Right kidney (tissue), 9 donors: ENCODE measurements around the gene GPRIN1.

Source experiments
- DNase-seq: peaks from one replicate; pipeline ENCODE4 v3.0.0-alpha.2; 2016
- long read RNA-seq, 8 donors: transcript quantifications; one replicate each; lab custom pipeline, GENCODE V29; 2026

Gene GPRIN1
- long read RNA-seq, donor 1, full-length matches to known transcripts, result 2 of 2 reads
- long read RNA-seq, donor 1, partial matches to known transcripts, result 0 of 2 reads
- long read RNA-seq, donor 1, other reads (novel, unspliced or antisense), result 0 of 2 reads
- long read RNA-seq, donor 2, result 0 reads
- long read RNA-seq, donor 3, result 0 reads
- long read RNA-seq, donor 4, result 0 reads
- long read RNA-seq, donor 5, full-length matches to known transcripts, result 1 of 1 reads
- long read RNA-seq, donor 5, partial matches to known transcripts, result 0 of 1 reads
- long read RNA-seq, donor 5, other reads (novel, unspliced or antisense), result 0 of 1 reads
- long read RNA-seq, donor 6, result 0 reads
- long read RNA-seq, donor 7, result 0 reads
- long read RNA-seq, donor 8, partial matches to known transcripts, result 7 of 7 reads
- long read RNA-seq, donor 8, other reads (novel, unspliced or antisense), result 0 of 7 reads

DNA sequence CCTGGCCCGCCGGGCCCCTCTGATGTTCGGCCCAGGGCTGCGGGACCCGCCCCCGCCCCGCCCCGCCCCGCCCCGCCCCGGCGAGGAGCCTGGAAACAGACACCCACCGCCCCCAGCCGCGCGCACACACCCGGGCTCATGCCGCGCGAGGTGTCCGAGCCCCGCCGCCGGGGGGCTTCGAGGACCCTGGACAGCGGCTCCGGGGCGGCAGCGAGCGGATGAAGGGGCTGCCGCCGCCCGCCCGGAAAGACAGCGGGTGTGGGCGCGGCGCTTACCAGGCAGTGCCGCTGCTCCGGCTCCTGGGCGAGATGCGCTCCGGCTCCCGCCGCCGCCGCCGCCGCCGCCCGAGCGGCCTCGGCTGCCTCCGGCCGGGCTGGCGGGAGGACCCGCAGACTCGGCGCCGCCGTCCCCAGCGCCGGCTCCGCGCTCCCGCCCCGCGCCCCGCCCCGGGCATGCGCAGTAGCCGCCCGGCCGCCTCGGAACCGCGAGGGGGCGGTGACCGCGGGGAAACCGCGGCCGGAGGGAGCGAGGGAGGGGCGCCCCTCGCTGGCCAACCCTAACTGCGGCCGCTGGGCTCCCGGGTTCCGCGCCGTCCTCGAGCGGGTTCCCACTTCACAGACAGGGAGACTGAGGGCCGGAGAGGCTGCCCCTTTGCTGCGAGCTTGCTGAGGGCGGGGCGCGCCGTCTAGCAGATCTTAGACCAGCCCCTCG, at the start of gene GPRIN1:
TSS of gene GPRIN1 (minus strand) at position 433 of the 711 bp plus-strand sequence. CDS start 10,322 bp downstream, outside the sequence.
- DNase-seq, result peak; percentile 51

DNA sequence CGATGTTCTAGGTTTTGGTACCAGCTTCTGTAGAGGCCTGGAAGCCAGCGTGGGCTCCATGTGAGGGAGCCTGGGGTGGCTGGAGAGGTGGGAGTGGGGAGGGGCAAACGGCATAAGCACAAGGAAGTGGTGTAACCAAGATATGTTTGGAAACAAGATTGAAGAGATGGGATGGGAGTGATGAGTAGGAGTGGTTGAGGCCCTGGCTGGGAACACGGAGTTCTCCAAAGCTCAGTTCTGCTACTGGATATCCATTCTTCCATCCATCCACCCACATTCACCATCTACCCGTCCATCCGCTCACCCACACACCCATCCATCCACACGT, 49.5 kb upstream of the GPRIN1 start:
- DNase-seq, result no peak

DNA sequence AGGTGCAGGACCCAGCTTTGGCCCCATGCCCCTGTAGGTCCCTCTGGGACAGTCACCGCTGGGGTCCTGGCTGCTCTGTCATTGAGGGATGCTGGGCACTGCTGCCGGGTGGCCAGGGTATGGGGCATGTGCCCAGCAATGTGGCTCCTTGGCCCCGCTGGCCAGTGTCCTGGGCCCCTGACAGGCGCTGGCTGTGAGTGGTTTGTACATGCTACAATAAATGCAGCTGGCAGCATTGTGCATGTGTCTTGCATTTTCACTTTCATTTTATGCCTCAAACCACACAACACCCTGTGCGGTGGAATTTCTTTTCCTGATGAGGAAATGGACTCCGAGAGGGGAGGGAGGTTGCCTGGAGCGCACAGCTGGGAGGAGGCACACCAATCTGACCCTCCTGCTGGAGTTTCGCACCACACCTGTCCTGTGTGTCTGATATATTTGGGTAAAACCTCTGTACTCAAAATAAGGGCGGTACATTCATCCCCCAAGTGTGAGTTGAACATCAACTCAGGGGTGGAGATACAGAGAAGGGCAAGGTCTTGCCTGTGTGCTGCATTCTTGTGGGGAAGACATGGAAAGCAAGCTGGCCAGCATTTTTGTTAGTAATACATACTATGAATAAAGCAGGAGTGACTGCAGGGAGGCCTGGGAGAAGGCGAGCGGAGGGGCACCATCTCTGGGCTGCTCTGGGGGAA, 49.0 kb upstream of the GPRIN1 start:
- DNase-seq, result no peak

DNA sequence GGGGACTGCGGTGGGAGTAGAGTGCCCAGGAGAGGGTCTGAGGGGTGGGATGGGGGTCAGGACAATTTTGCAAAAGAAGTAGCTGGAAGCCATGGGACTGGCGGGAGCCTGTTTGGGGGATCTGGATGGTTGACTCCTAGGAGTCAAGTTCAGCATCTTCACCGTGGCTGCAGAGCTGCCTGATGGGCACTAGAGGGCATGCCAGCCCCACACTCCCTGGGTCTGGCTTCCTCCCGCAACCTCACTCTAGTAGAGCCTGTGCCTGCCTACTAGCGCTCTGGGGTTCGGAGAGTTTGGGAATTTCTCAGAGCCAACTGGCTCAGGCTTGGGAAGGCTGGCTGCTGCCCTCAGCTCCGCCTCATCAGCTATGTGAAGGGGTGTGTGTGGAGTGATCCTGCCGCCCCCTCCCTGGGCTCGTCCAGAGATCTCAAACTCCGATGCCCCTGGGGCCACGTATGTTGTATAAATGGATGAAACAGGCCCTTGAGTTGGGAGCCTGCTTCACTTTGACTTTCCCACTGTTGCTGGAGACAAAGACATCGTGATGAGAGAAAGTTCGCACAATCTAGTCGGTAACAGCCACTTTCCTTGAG, 48.1 kb upstream of the GPRIN1 start:
- peak; percentile 36 for DNase-seq

DNA sequence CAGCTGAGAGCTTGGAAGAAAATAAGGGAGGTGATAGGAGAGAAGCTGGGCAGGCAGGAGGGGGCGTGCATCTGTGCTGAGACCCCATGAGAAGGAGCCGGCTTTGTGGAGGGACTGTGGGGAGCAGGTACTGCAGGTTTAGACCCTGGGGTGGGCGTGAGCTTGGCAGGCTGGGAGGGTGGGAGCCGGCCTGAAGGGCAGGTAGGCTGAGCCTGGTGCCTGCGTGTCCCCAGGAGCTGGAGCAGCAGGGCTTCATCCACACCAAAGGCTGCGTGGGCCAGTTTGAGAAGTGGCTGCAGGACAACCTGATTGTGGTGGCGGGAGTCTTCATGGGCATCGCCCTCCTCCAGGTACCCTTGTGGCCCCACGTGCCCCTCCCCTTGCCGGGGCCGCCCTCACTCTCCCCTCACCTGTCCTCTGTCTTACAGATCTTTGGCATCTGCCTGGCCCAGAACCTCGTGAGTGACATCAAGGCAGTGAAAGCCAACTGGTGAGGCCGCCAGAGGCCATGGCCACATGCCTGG, 46.6 kb upstream of the GPRIN1 start:
- DNase-seq, result no peak

DNA sequence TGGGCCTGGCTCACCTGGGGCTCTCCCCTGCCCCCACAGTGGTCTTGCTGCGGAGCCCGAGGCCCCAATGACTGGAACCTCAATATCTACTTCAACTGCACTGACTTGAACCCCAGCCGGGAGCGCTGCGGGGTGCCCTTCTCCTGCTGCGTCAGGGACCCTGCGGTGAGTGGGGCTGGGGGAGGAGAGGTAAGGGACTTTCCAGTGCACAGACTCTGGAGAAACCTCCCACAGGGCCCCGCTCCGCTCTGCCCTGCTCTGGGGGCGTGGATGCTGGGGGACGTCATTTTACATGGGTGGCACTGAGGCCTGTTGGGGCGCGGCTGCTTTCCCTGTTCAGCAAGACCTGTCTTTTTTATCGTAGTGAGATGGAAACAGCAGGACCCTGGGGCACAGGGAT, 44.9 kb upstream of the GPRIN1 start:
- no peak for DNase-seq

DNA sequence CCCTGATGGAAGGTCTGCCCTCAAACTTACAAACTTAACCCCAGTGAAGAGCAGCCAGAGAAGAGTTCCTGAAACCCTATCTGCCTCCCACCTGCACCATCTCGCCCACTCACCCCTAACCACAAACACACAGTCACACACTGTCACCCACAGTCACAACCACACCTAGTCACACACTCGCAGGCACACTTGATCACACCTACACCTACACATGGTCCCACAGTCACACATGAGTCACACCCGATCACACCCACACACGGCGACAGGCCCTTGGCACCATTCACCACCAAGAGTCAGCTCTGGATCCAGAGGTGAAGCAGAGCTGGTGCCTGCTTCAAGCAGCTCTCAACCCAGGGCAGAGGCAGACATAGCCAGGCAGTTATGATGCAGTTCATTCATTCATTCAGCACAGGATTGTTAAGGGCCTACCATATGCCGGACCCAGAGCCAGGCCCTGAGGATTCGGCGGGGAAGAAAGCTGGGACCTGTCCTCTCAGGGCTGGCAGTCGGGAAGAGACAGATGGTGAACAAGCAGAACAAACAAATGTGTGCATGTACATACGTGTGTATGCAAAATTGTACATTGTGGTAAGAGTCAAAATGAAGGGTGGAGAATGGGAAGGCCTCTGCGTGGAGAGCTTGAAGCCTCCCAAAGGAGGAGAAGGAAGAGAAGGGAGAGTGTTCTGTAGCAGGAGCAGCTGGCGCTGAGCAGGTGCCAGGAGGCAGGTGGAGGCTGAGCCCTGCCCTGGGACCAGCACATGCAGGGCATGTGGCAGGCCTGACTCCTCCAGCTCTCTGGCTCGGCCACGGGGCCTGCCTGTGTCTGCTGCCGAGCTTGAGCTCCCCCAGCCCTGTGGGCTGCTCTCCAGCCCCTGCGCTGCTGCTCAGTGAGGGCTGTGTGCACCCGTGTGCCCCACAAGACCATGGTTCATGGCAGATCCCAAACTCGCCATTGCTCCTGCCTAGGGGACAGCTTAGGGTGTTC, 43.7 kb upstream of the GPRIN1 start:
- DNase-seq, result no peak

DNA sequence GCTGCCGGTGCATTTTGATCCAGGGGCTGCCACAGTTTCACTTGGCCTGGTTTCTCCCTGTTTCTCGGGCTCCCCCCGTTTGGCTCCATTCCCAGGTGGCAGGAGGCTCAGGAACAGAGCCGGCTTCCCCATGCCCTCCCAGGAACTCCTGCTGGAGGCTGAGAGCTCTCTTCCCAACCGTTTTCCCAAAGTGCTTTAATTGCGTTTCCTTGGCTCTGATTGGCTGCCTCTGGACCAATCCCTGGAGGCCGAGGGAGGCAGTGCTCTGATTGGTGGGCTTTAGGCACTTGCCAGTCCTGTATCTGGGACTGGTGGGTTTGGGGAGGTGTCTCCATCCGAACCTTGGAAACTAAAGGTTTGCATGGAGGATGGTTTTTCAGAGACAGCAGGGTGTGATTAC, 42.2 kb upstream of the GPRIN1 start:
- DNase-seq, result no peak

DNA sequence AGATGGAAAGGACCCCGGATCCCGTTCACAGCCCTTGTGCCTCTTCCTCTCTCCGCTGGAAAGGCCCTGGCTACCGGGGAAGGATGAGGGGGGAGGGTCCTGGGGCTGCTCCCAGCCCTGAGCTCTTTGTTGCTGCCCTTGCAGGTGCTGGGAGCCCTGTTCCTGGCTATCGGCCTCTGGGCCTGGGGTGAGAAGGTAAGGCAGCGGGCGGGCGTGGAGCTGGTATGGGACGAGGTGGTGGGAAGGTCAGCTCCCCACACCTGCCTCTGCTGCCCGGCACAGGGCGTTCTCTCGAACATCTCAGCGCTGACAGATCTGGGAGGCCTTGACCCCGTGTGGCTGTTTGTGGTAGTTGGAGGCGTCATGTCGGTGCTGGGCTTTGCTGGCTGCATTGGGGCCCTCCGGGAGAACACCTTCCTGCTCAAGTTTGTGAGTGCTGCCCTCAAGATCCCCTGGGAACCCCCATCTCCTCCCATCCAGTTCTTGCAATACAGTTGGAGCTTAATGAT, 41.6 kb upstream of the GPRIN1 start:
- DNase-seq, result no peak

DNA sequence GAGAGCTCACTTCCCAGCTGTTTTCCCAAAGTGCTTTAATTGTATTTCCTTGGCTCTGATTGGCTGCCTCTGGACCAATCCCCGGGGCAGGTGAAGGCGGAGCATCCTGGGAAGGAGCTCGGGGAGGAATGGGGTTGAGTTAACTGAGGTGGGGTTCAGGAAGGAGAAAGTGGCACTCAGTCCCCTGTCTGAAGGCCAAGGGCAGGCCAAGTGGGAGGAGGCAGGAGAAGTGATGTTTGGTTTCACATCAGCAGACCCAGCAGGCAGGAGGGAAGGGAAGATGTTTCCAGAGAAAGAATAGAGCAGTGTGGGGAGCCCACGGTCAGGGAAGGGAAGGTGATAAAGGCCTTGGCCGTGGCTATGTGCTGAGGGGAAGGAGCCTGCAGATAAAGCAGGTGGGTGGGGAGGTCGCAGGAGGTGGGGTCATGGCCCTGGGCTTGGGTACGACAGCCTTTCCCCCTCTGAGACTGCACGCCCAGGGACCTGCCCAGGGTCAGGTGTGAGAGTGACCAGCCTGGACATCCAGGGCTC, 40.5 kb upstream of the GPRIN1 start:
- no peak for DNase-seq

DNA sequence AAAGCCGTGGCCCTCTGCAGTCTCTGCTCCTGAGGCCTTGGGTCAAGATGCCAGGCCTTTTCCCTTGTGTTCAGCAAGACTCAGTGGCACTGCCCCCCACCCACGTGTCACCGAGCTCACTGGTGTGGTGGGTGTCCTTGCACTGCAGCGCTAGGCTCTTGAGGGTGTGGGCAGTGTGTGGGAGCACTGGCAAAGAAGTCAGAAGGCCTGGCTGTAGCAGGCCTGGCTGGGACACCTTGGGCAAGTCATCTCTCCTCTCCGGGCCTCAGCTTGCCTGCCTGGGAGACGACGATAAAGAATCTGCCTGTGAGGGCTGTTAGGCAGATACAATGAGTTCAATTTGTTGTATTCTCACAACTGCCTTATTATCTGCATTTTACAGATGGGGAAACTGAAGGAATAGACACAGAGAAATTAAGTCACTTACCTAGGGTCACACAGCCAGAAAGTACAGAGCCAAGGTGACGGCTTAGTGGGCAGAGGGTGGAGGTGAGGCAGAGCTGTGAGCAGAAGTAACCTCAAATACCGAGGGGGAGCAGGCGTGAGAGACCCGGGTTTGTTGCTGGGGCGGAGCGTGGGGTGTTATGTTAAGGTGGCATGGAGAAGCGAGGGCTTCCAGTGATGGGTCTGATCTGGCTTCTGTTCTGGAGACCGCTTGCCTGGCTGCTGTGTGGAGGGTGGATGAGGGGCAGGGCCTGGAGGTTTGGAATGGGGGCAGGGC, 38.7 kb upstream of the GPRIN1 start:
- no peak for DNase-seq

DNA sequence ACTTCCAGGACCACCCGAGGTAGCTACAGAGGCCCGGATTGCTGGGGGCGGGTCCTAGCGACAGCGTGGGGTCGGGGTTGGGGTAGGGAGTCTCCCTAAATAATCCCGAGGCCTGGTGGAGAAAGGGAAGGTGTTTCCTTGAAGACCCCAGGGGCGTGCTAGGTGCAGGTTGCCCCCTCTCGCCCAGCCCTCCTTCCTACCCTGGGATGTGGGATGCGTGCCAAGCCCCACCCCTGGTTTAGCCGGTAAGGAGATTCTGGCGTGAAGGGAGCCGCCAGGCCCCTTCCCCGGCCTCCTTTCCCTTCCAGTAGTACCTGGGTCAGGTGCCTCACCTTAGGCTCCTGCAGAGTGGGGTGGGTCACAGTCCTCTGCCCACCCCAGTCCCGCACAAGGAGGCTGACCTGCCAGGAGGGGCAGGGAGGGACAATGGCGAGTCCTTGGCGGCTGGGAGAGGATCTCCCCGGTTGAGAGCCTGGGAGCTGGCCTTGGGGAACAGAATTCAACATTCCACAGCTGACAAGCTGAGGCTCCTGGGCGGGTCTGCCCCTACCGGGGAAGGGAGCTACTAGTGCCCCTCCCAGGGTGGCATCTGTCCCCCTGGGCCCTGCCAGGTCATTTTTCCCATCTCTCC, 38.0 kb upstream of the GPRIN1 start:
- peak; percentile 62 for DNase-seq

DNA sequence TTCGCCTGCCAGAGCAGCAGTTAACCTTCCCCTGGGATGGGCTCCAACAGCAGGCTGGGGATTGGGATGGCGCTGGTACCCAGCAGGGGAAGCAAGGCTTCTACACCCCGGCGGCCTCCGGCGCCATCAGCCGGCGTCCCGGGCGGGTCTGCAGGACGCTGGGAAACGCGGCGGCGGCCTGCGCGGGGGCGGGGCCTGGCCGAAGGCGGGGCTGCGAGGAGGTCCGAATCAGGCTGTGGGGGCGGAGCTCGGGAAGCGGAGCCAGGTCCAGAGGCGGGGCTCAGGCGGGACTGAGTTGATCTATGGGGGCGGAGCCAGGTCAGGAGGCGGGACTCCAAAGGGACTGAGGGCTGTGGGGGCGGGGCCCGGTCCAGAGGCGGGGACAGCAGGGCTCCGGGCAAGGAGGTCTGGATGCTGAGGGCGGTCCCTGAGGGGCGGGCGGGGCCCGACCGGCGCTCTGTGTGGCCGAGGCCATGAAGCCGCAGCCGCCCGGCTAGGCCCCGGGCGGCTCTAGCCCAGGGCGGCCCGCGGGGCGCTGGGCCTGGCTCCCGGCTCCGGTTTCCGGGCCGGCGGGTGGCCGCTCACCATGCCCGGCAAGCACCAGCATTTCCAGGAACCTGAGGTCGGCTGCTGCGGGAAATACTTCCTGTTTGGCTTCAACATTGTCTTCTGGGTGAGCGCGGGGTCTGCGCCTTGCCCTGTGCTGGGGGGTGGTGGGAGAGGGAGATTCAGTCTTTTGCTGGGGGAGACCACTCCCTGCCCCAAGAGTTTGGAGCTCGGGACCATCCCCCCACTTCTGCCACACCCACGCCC, 37.3 kb upstream of the GPRIN1 start, which contains the start of gene TSPAN17:
TSS of gene TSPAN17 (plus strand) at position 455 of the 813 bp plus-strand sequence. CDS start at position 587, 132 bp downstream.
- peak; percentile 95 for DNase-seq

DNA sequence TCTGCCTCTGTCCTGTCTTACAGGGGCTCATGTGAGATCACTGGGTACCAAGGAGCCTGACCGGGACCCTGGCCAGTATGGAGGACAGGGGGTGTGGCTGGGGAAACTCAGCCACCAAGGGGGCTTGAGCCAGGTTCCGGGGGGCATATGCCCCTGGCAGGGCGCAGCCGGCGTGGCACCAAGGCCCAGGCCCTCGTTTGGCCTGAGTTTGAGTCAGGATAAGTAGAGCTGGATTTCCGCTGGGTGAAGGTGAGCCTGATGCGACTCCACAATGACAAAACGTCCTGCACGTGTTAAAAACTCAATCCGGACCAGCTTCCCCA, 36.7 kb upstream of the GPRIN1 start:
- no peak for DNase-seq

DNA sequence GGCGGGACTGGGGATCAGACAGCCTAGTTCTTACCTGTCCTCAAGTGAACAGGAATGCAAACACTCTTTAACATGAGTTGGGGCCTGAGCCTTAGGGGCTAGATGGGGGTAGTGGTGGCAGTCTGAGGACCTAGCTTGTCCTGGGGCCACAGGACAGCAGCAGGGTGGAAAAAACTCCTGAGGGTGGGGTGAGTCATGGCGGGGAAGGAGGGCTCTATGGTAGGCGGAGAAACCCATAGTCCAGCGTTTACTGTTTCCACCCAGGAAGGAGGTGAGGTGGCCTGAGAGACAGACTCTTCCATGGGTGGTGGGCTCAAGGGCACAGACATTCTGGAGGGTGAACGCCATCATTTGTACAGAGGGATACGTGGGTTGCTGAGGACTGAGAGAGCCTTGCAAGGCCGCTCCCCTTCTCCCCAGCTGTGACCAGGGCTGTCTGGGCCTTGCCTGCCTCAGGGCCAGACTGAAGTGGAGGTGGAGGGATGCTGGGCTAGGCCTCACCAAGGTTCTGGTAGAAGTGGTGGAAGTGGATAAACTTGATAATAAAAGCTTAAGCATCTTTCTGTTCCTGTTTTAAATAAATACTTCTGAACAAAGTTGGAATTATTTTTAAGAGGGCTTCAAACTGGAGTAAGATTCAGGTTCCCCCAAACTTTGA, 36.2 kb upstream of the GPRIN1 start:
- DNase-seq, result no peak

DNA sequence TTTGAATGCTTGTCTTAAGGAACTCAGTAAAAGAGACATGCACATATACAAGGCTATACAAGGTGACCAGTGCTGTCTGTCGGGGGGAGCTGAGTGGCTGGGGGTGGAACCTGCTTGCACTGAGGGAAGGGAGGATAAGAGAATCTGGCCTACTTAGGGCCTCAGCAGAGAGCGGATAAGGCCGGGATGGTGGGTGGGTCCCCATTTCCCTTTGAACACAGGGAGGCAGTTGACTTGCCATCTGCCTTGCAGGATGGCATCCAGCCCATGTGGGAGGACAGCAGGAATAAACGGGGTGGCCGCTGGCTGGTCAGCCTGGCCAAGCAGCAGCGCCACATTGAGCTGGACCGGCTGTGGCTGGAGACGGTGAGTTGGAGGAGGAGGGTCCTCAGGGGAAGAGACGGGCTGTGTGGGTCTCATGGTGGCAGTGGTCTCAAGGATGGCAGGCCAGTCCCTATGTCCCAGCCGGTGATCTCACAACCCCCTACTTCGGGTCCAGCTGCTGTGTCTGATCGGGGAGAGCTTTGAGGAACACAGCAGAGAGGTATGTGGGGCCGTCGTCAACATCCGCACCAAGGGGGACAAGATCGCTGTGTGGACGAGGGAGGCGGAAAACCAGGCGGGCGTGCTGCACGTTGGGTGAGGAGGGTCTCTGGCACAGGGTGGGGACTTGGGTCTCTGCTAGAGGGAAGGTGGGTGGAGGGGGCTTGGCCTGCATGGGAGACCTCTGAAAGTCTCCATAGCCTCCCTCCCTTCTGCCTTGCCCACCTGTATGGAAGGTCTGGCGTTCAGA, 35.1 kb upstream of the GPRIN1 start:
- DNase-seq, result no peak

DNA sequence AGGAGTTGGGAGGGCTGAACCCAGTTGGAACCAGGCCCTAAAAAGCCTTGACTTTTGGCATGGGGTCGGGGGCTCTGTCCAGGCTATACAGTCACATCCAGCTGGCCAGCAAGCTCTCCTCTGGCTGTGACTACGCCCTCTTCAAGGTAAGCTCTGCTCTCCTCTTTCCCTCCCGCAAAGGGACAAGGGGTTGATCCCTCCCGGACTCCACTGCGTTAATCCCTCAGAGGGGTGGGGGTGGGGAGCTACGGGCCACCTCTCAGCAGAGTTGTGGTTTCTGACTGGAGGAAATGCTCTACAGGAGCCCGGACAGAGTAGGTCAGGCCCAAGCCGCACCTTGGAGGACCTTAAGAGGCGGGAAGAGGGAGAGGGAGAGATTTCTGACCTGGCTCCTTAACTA, 34.3 kb upstream of the GPRIN1 start:
- DNase-seq, result no peak
